NCI-H748 (cell line): ENCODE measurements around the gene SPACA6.
"Not testable (repeated sequence)": the region's sequence is repeated elsewhere in the genome, so short reads cannot be mapped to it uniquely, and the experiment has no call there.

ENCODE experiments used
- DNase-seq: peaks from one replicate; lab custom pipeline; 2025; ENCODE audit not compliant: unreplicated experiment; lab: John Stamatoyannopoulos, UW

SPACA6 gene

DNA sequence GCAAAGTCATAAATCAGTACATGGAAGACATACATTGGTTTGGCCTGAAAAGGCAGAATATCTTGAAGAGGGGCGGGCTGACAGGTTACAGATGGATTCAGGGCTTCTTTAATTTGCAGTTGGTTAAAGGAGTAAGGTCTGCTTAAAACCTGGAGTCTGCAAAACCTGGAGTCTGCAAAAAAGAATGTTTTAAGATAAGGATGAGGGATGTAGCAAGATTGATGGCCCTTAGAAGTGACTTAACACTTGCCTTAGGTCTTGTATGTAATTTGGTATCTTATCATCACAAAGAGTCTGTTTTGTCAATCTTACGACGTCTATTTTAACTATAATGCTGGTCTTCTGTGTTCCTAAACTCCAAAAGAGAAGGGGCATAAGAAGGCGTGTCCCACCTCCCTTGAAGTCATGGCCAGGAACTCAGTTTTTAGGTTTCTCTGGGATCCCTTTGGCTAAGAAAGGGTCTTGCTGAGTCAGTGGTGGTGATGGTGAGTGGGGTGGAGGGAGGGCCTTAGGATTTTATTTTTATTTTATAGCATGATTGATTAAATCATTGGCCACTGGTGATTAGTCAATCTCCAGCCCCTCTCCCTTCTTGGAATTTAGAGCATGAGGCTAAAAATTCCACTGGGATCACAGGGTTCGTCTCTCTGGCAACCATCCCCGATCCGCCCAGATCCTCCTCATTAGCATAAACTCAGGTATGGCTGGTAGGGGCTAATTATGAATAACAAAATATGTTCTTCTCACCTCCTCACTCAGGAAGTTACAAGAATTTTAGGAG, 40.8 kb downstream of the SPACA6 start:
- DNase-seq, result no peak

DNA sequence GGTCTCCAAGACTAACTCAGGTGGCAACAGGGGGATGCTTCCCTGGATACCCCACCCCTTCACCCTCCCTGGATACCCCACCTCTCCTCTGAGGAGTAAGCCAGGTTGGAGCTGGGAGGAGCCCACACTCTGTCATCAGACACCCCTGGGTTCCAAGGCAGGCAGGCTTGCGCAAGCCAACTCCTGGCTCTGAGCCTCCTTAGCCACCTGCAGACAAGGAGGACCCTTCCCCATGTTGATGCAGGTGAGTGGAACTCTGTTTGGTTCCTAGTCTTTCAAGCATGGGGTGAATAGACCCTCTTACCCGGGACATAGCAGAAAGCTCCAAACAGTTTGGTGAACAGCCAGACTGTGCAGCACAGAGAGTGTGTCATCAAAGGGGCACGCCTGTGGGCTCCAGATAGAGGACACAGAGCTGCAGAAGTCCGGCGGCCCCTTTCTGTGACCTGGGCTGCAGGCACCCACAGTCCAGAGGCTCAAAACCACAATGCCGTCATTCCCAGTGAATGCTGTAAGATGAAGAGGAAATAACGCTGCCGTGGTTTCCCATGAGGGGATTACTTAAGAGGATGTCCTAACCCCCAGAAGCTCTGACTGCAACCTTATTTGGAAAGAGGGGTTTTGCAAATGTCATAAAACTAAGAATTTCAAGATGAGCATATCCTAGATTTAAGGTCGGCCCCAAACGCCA, 42.8 kb downstream of the SPACA6 start:
- no peak for DNase-seq

DNA sequence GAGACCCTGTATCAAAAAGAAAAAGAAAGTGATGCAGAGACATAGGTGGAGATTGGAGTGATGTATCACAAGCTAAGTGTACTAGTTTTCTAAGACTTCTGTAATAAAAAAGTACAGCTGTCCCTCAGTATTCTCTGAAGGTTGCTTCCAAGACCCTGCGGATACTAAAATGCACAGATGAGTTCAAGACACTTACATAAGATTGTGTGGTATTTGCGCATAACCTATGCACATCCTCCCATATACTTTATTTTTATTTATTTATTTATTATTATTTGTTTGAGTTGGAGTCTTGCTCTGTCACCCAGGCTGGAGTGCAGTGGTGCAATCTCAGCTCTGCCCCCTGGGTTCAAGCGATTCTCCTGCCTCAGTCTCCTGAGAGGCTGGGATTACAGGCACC, 44.3 kb downstream of the SPACA6 start:
- DNase-seq, result no peak

DNA sequence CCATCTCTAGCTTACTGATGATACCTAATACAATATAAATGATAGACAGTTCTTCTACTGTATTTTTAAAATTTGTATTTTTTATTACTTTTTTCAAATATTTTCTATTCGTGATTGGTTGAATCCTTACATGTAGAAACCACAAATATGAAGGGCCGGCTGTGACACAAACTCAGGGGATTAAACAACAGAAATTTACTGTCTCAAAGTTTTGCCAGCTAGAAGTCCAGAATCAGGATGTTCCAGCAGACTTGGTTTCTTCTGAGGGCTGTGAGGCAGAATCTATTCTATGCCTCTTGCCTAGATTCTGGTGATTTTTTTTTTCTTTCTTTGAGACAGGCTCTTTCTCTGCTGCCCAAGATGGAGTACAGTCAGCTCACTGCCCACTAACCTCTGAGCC, 44.8 kb downstream of the SPACA6 start:
- DNase-seq, result no peak

DNA sequence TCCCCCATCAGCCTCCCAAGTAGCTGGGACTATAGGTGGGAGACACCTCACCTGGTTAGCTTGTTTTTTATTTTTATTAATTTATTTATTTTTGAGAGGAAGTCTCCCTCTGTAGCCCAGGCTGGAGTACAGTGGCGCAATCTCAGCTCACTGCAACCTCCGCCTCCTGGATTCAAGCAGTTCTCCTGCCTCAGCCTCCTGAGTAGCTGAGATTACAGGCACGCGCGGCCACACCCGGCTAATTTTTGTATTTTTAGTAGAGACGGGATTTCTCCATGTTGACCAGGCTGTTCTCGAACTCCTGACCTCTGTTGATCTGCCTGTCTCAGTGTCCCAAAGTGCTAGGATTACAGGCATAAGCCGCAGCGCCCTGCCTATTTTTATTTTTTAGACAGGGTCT, 45.4 kb downstream of the SPACA6 start:
- not testable (repeated sequence) for DNase-seq

DNA sequence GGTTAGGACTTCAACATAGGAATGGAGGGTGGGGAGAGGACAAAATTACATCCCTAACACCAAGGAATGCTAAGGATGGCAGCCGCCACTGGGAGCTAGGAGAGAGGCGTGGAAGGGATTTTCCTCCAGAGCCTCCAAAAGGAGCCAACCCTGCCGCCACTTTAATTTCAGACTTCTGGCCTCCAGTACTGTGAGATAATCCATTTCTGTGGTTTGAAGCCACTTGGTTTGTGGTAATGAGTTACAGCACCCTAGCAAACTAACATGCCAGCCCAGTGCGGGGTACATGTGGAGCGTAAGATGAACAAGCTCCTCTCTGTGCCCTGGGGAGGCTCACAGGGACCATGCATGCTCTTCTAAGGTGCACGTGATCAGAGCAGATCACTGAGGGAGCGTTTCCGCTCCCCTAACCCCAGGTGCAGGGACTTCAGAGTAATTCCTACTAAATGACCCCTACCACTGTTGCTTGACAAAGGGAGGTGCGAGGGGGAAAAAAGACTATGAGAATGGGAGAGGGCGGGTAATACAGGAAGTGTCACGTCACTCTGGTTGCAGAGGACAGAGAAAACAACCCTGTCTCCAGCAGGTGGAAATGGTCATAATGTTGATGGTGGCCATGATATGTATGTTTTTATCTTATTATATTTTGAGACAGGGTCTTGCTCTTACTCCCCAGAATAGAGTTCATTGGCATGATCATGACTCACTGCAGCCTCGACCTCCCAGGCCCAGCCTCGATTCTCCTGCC, 46.5 kb downstream of the SPACA6 start:
- DNase-seq, result no peak

DNA sequence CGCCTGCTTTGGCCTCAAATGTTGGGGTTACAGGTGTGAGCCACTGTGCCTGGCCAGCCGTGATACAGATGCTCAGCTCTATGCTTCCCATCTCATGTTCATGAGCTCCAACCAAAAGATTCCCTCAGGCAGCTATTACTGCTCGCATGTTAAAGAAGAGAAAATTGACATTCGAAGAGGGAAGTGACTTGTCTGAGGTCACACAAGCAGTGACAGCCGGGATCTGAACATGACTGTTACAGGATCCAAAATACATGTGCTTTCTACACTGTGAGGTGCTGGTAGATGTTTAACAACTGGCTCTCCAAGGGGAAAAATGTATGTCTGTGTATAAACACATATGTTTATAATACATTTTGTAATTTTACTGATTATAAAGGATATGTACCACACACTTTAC, 47.2 kb downstream of the SPACA6 start:
- no peak for DNase-seq

DNA sequence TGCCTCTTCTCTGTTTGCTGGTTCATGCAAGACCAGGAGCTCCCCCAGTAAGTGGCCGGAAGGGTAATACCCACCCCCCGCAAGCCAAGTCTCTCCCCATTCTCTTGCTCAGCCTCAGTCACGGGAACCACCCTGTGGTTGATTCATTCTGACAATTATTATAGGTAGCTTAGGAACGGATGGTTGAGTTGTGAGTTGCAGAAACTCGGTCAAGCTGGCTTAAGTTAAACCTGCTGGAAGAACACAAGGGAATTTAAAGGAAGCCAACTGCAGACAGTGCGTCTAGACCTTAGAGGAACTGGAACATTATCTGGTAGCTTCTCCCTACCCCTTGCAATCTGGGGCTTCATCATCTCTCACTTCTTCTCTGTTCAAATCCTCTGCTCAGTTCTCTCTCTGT, 49.7 kb downstream of the SPACA6 start:
- no peak for DNase-seq

DNA sequence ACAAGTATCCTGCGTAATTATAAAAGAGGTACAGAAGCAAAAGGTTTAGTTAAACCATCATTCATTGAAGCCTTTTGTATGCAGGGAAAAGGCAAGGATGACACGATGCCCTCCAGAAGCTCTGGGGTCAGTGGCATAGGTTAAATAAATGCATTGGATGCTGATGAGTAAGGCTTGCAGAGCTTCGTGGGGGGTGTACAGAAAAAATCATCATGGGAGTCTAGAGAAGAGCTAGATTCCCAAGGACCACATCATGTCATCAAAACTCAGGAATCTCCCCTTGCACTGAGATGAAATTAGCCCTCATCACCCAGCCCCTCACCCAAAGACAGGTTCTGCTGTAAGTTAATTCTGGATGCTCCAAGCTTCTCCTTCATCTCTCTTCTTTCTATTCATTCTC, 50.3 kb downstream of the SPACA6 start:
- no peak for DNase-seq

DNA sequence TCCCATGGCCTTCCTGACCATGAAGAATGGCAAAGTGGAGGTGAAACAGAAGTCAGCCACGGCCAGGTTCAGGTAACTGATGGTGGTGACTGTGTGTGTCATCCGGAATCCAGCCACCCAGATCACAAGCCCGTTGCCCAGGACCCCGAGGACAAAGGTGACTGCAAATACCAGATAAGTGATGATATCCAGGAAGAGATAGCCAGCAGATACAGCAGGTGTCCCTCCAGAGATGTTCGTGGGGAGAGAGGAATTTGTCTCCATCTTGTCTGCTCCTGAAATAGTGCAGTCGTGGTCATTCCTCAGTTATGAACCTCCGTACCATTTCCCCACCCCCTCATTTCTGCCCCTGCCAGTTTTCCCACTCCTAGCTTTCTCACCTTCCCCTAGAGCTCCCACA, 53.6 kb downstream of the SPACA6 start:
- no peak for DNase-seq

DNA sequence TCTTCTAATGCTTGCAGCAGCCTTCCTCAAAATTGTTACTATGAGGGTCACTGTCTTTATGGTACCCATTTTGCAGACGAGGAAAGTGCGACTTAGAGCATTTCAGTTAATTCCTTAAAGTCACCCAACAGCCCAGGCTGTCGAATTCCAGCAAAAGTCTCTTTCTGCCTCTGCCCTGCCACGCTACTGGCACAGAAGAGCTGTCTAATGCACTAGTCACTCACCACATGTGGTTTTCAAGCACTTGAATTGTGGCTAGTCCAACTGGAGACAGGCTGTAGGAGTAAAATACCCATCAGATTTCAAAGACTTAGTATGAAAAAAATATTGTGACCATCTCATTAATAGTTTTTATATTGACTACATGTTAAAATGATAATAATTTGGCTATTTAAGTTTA, 56.8 kb downstream of the SPACA6 start:
- DNase-seq, result no peak

DNA sequence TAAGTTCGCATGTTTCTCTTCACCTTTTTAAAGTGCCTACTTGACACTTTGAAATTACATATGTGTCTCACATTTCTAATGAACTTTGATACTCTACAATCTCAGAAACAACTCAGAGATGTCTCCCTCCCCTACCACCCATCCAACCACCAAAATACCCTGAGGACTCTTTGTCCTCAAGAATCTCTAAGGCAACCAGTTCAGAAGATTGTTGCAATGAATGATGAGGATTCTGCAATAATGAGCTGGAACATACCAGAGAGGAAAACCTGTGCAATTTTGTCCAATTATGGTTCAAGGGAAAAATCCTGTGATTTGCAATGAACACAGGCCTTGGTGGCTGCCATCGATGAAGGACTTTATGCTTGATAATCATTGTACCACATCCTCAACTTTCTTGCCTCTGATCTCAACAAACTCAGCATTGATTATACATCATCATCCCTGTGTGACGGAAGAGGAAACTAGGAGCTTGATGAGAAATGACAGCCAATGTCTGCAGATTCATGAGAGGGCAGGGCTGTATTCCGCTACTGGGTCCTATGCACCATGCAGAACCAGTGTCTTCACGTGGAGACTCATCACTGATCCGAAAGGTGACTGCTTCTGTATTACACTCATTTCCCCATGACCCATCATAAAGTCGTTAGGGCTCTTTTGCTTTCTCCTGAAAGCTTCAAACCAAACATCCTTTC, 57.4 kb downstream of the SPACA6 start:
- DNase-seq, result no peak

DNA sequence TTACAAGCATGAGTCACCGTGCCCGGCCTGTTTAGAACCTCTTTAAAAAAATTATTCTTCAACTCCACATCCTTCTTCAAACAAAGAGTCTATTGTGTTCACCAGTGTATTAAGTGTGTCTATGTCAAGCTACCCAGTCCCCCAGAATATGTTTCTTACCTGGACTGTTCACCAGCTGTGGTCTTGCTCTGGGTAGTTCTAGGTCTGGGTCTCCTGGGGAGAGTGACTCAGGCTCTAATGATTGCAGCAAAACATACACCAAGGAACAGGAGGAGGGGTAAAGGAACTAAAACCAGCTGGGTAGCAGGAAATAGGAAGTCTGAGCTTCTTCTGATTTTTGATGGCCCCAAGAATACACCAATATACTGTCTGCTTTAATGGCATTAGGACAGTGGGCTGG, 58.5 kb downstream of the SPACA6 start, which contains the start of gene FPR1:
TSS of gene FPR1 (minus strand) at position 224 of the 400 bp plus-strand sequence. CDS start 4,884 bp downstream, outside the sequence.
- DNase-seq, result no peak

DNA sequence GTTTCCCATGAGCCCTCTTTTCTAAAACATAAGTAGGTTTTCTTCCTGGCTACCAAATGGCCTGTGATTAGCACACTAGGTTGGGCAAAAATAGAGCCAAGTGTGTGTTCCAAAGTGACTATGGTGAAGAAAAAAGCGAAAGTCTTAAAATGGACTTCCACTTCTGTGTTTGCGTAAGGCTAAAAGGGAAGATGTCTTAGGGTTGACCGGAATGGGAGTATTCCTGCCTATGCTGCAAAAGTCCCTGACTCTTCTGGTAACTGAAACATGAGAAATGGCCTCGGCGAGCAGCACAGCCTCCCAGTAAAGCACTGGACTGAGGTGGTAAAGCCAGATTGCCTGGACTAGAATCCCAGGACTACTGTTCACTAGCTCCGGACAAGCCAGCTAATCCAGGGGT, 61.0 kb downstream of the SPACA6 start:
- no peak for DNase-seq

DNA sequence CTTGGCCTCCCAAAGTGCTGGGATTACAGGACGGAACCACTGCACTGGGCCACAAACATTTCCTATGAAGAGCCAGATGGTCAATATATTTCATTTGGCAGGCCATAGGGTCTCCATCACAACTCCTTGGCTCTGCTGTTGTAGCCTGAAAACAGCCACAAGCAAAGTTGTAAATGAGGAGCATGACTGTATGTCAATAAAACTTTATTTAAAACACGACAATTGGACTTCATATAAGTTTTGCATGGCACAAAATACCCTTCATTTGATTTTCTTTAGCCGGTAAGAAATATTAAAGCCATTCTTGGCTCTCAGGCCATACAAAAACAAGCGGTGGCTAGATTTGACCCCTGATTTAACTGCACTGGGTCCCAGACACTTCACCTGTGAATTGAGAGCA, 61.6 kb downstream of the SPACA6 start:
- no peak for DNase-seq
